HEK293 (cell line): Measurements from ENCODE around the gene LOXL1.
A peak's percentile ranks its signal among the peaks of the same experiment; 100 is the strongest.

ENCODE experiments used
- CTCF ChIA-PET: fragments of 350-600 bp; formaldehyde crosslinking; extraction: SDS; loops from one replicate; lab custom pipeline; 2021; ENCODE audit warnings: antibody characterized with exemption; lab: Yijun Ruan, JAX
- POLR2A ChIA-PET: fragments of 300-600 bp; formaldehyde crosslinking; extraction: SDS; loops from one replicate; lab custom pipeline; 2020; ENCODE audit warnings: antibody characterized with exemption, inconsistent platforms; lab: Yijun Ruan, JAX
- H3K27ac ChIP-seq: fragments of 200-500 bp; sonication (Bioruptor generic); 2 replicates; pipeline ENCODE4 v1.5.1; 2014; ENCODE audit warnings: low read depth, low read length, control low read depth, inconsistent platforms; ENCODE audit errors: extremely low read depth
- H3K36me3 ChIP-seq, 2 experiments: fragments of 200-500 bp in 1 of 2; sonication (Bioruptor generic) in 1 of 2; 1 replicate in 1 of 2; 2 replicates in 1 of 2; pipeline ENCODE4 v1.5.1; 2014 to 2017; ENCODE audit warnings: inconsistent platforms in 2 of 2, low read length in 2 of 2; ENCODE audit not compliant: control insufficient read depth in 2 of 2, insufficient read depth in 1 of 2
- H3K4me1 ChIP-seq: fragments of 200-500 bp; sonication (Bioruptor generic); 2 replicates; pipeline ENCODE4 v1.5.1; 2014; ENCODE audit warnings: mild to moderate bottlenecking, low read length, inconsistent platforms; ENCODE audit not compliant: control insufficient read depth, insufficient read depth
- H3K4me3 ChIP-seq: 2 replicates; pipeline ENCODE4 v1.5.1; 2011; ENCODE audit warnings: low read depth, mild to moderate bottlenecking, control low read depth, low read length, moderate library complexity
- H3K9me3 ChIP-seq: fragments of 200-500 bp; sonication (Bioruptor generic); 2 replicates; pipeline ENCODE4 v1.5.1; 2014; ENCODE audit warnings: low read depth, low read length, inconsistent platforms; ENCODE audit not compliant: control insufficient read depth, insufficient read depth
- GFI1B ChIP-seq: fragments of 450-650 bp; formaldehyde crosslinking; IDR thresholded peaks from 2 replicates; pipeline ENCODE4 v1.5.1; 2016; ENCODE audit warnings: missing biosample characterization, missing genetic modification characterization
- KLF9 ChIP-seq: fragments of 450-650 bp; formaldehyde crosslinking; IDR thresholded peaks from 2 replicates; pipeline ENCODE4 v1.5.1; 2016; ENCODE audit warnings: missing biosample characterization, missing genetic modification characterization, low read depth
- MZF1 ChIP-seq: fragments of 450-650 bp; formaldehyde crosslinking; IDR thresholded peaks from 2 replicates; pipeline ENCODE4 v1.5.1; 2017; ENCODE audit warnings: missing biosample characterization, missing genetic modification characterization, borderline replicate concordance
- SP2 ChIP-seq: fragments of 450-650 bp; formaldehyde crosslinking; IDR thresholded peaks from 2 replicates; pipeline ENCODE4 v1.5.1; 2016; ENCODE audit warnings: missing biosample characterization, missing genetic modification characterization
- ZBTB17 ChIP-seq: fragments of 450-650 bp; formaldehyde crosslinking; IDR thresholded peaks from 2 replicates; pipeline ENCODE4 v1.5.1; 2016; ENCODE audit warnings: missing biosample characterization, missing genetic modification characterization
- ZNF23 ChIP-seq: fragments of 450-650 bp; formaldehyde crosslinking; IDR thresholded peaks from 2 replicates; pipeline ENCODE4 v1.5.1; 2016; ENCODE audit warnings: missing biosample characterization, missing genetic modification characterization, borderline replicate concordance
- ZNF302 ChIP-seq: fragments of 450-650 bp; formaldehyde crosslinking; IDR thresholded peaks from 2 replicates; pipeline ENCODE4 v1.5.1; 2016; ENCODE audit warnings: missing biosample characterization, missing genetic modification characterization, low read depth
- ZNF324 ChIP-seq: fragments of 450-650 bp; formaldehyde crosslinking; IDR thresholded peaks from 2 replicates; pipeline ENCODE4 v1.5.1; 2016; ENCODE audit warnings: missing biosample characterization, missing genetic modification characterization
- ZNF335 ChIP-seq: fragments of 450-650 bp; formaldehyde crosslinking; conservative IDR thresholded peaks from 2 replicates; pipeline ENCODE4 v1.5.1; 2016; ENCODE audit warnings: missing biosample characterization, missing genetic modification characterization
- ZNF37A ChIP-seq: fragments of 450-650 bp; IDR thresholded peaks from 2 replicates; pipeline ENCODE4 v1.5.1; 2018; ENCODE audit warnings: missing biosample characterization, missing genetic modification characterization
- ZNF610 ChIP-seq: fragments of 450-650 bp; formaldehyde crosslinking; IDR thresholded peaks from 2 replicates; pipeline ENCODE4 v1.5.1; 2016; ENCODE audit warnings: missing biosample characterization, missing genetic modification characterization, borderline replicate concordance
- ZNF664 ChIP-seq: fragments of 450-650 bp; formaldehyde crosslinking; IDR thresholded peaks from 2 replicates; pipeline ENCODE4 v1.5.1; 2016; ENCODE audit warnings: missing biosample characterization, missing genetic modification characterization
- ZNF777 ChIP-seq: fragments of 450-650 bp; formaldehyde crosslinking; IDR thresholded peaks from 2 replicates; pipeline ENCODE4 v1.5.1; 2017; ENCODE audit warnings: missing biosample characterization, missing genetic modification characterization, borderline replicate concordance
- ZXDB ChIP-seq: fragments of 450-650 bp; formaldehyde crosslinking; IDR thresholded peaks from 2 replicates; pipeline ENCODE4 v1.5.1; 2016; ENCODE audit warnings: missing biosample characterization, missing genetic modification characterization
- TF ChIP-seq, protein P1 (sequence below): fragments of 450-650 bp; formaldehyde crosslinking; conservative IDR thresholded peaks from 2 replicates; pipeline ENCODE4 v1.5.1; 2016; ENCODE audit warnings: low read depth, missing biosample characterization, missing genetic modification characterization
- TF ChIP-seq, protein P2 (sequence below): fragments of 450-650 bp; formaldehyde crosslinking; IDR thresholded peaks from 2 replicates; pipeline ENCODE4 v1.5.1; 2016; ENCODE audit warnings: missing biosample characterization, missing genetic modification characterization

LOXL1 gene

DNA sequence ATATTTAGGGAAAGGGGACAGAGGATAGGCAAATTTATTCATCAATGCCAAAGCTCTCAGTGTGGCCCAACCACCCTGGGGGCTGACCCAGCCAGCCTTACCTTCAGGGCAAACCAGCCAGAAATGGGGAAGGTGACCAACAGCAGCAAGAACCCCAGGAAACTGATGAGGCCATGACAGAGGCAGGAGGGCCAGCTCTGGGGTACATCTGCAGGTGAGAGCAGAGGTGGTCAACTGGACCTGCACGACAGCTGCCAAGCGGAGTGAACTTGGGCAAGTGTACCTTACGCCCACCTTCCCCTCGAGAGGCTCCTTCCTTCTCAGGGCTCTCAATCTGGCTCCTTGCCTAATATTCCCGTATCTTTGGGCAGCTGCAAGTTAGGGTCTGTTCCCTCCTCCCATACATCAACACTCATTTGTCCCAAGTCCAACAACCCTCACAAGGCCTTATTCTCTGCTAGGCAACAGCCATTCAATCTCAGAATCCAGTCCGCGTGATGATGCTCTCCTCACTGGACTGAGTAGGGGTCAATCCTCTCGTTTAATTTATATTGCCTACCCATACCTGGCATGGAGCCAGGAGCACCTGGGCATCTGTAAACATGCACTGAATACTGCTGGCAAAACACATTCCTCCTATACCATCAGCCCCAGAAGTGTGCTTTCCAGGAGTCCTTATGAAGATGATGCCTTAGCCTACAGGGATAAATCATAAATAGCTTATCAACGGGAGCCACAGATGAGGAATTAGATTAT is 64.2 kb downstream of the LOXL1 start:
- H3K4me3 ChIP-seq, result no peak overlapping the region
- TF ChIP-seq MZF1 (tag by site-specific recombination) (no peak), ZNF37A (no peak), ZNF664 (tag by site-specific recombination) (no peak), ZNF610 (tag by site-specific recombination) (no peak), ZXDB (no peak), ZNF324 (no peak), ZNF23 (tag by site-specific recombination) (no peak), ZNF302 (no peak), GFI1B (tag by site-specific recombination) (no peak), ZNF777 (no peak)
- TF ChIP-seq, protein P1, sequence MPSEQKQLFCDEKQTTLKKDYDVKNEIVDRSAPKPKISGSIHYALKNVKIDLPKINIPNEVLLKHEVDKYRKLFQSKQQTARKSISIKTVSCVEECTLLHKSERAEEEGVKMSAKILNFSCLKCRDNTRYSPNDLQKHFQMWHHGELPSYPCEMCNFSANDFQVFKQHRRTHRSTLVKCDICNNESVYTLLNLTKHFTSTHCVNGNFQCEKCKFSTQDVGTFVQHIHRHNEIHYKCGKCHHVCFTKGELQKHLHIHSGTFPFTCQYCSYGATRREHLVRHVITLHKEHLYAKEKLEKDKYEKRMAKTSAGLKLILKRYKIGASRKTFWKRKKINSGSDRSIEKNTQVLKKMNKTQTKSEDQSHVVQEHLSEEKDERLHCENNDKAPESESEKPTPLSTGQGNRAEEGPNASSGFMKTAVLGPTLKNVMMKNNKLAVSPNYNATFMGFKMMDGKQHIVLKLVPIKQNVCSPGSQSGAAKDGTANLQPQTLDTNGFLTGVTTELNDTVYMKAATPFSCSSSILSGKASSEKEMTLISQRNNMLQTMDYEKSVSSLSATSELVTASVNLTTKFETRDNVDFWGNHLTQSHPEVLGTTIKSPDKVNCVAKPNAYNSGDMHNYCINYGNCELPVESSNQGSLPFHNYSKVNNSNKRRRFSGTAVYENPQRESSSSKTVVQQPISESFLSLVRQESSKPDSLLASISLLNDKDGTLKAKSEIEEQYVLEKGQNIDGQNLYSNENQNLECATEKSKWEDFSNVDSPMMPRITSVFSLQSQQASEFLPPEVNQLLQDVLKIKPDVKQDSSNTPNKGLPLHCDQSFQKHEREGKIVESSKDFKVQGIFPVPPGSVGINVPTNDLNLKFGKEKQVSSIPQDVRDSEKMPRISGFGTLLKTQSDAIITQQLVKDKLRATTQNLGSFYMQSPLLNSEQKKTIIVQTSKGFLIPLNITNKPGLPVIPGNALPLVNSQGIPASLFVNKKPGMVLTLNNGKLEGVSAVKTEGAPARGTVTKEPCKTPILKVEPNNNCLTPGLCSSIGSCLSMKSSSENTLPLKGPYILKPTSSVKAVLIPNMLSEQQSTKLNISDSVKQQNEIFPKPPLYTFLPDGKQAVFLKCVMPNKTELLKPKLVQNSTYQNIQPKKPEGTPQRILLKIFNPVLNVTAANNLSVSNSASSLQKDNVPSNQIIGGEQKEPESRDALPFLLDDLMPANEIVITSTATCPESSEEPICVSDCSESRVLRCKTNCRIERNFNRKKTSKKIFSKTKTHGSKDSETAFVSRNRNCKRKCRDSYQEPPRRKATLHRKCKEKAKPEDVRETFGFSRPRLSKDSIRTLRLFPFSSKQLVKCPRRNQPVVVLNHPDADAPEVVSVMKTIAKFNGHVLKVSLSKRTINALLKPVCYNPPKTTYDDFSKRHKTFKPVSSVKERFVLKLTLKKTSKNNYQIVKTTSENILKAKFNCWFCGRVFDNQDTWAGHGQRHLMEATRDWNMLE (tag by site-specific recombination), result no peak
- H3K9me3 ChIP-seq, result no peaks in the 10 kb centered on the region
- POLR2A ChIA-PET, result no interaction called here
- H3K36me3 ChIP-seq, result peaks cover 0 to 7% of the 10 kb centered on the region in 2 experiments; a peak in 1 of 3 replicates
- CTCF ChIA-PET, result interaction anchor here (0.7 to 9.0 kb wide), 7 partner anchors 9 to 332 kb away, joined by 3 to 118 read pairs (median 3); no protein-coding TSS in a partner anchor
- peaks cover 6% of the 10 kb centered on the region; the same call in 1 of the 2 replicates for H3K4me1 ChIP-seq
- no peak overlapping the region for H3K27ac ChIP-seq

DNA sequence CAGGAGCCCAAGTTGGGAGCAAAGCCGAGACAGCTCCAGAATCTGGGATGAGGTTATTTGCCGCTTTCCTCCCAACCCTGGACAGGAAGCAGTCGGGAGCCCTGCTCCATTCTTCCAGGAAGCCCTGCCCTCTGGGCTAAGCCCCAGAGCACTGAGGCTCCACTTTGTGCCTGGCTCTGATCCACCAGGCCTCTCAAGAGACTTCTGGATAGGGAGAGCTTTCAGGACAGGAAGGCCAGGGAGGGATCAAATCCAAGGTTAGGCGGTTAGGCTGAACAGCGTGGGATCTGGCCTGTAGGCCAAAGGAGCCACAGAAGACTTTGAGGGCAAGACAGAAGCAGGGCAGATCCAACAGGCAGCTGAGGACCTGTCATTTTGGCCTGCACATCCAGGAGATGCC is 65.0 kb downstream of the LOXL1 start:
- POLR2A ChIA-PET, result no interaction called here
- peaks cover 9% of the 10 kb centered on the region; the same call in 1 of the 2 replicates for H3K4me1 ChIP-seq
- CTCF ChIA-PET, result interaction anchor here (0.5 to 9.0 kb wide), 8 partner anchors 10 to 1032 kb away, joined by 3 to 118 read pairs (median 3); partner anchors contain the start of gene PPCDC

DNA sequence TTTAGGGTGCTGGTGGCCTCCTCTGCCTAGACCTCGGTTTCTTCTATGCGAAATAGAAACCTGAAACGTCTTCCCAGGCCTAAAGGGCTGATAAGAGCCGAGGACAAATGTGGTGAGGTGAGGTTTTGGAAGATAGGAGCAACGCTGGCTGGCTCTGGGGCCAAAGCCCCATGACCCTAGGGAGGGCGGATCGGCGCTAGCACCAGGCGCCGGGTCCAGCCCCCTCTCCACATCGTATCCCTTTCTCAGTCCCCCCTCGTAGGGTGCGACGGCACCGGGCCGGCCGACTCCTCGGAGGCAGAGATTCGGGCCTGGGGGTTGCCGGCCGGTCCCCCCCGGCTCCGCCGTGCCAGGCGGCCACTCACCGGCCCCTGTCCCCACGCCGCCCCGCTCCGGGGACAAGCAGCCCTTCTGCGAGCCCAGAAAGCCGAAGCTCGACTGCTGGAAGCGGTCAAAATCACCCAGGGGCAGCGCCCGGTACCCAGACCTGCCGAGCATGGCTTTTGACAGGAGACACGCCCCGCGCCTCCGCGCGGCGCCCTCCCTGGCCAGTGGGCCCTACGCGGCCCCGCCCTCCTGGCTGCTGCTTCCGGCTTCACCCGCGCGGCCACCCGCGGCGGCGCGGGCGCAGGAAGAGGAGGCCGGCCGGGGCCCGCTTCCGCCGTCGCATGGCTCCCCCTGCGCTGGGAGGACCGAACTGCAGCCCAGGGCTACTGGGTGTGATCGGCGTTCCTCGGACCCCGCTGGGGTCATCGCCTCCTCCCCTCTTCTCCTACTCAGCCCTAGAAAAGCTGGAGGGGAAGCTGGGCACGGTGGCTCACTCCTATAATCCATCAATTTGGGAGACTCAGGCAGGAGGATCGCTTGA is 65.7 kb downstream of the LOXL1 start, which contains the start of gene STOML1:
STOML1 (minus strand) TSS at position 570 of the 868 bp plus-strand sequence; CDS start at position 498, 72 bp downstream.
- Histone ChIP-seq H3K4me3 (peak within 1 kb of the TSS; percentile 66), H3K36me3 (peaks cover 0 to 7% of the 10 kb centered on the region in 2 experiments; a peak in 1 of 3 replicates), H3K4me1 (peaks cover 9% of the 10 kb centered on the region; the same call in 1 of the 2 replicates), H3K27ac (no peak within 1 kb of the TSS), H3K9me3 (no peaks in the 10 kb centered on the region)
- ChIA-PET POLR2A (interaction anchor here (0.5 kb wide), 1 partner anchor 574 kb away, joined by 4 read pairs; no protein-coding TSS in a partner anchor), CTCF (interaction anchor here (0.5 to 9.0 kb wide), 20 partner anchors 9 to 1031 kb away, joined by 3 to 118 read pairs (median 3); partner anchors contain the start of gene PPCDC)
- TF ChIP-seq KLF9, result peak; percentile 89
- TF ChIP-seq, protein P2, sequence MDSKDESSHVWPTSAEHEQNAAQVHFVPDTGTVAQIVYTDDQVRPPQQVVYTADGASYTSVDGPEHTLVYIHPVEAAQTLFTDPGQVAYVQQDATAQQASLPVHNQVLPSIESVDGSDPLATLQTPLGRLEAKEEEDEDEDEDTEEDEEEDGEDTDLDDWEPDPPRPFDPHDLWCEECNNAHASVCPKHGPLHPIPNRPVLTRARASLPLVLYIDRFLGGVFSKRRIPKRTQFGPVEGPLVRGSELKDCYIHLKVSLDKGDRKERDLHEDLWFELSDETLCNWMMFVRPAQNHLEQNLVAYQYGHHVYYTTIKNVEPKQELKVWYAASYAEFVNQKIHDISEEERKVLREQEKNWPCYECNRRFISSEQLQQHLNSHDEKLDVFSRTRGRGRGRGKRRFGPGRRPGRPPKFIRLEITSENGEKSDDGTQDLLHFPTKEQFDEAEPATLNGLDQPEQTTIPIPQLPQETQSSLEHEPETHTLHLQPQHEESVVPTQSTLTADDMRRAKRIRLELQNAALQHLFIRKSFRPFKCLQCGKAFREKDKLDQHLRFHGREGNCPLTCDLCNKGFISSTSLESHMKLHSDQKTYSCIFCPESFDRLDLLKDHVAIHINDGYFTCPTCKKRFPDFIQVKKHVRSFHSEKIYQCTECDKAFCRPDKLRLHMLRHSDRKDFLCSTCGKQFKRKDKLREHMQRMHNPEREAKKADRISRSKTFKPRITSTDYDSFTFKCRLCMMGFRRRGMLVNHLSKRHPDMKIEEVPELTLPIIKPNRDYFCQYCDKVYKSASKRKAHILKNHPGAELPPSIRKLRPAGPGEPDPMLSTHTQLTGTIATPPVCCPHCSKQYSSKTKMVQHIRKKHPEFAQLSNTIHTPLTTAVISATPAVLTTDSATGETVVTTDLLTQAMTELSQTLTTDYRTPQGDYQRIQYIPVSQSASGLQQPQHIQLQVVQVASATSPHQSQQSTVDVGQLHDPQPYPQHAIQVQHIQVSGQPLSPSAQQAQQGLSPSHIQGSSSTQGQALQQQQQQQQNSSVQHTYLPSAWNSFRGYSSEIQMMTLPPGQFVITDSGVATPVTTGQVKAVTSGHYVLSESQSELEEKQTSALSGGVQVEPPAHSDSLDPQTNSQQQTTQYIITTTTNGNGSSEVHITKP, result peak; percentile 33; the same call in 1 of the 2 replicates

More for the DNA sequence above, 65.0 kb downstream of the LOXL1 start:
- Histone ChIP-seq H3K4me3 (no peak overlapping the region; the same call in 1 of the 2 replicates), H3K36me3 (peaks cover 0 to 7% of the 10 kb centered on the region in 2 experiments; a peak in 1 of 3 replicates), H3K9me3 (no peaks in the 10 kb centered on the region), H3K27ac (no peak overlapping the region)
- 0 out of 2 replicates have a peak, but pooled peaks have one; percentile 36 for TF ChIP-seq ZBTB17
- peak; percentile 96 for TF ChIP-seq ZNF335 (tag by site-specific recombination)
- TF ChIP-seq ZNF664 (tag by site-specific recombination), result no peak
- peak; percentile 33 for TF ChIP-seq SP2 (tag by site-specific recombination)
